ENCODE results near the gene DAPK2.

Gene DAPK2

GRCh38 chr15:63896336-63897115 is 149.8 kb downstream of the DAPK2 start:
- no peak overlapping the region for H3K4me3 ChIP-seq (replicated peaks; ENCODE audit: low read depth, low read length)
- DNase-seq (ENCODE audit: low read depth), result peak; percentile 50
- TF ChIP-seq CTCF (IDR thresholded peaks at IDR 0.05; ENCODE audit: low read length, missing control alignments), result no peak

GRCh38 chr15:63895787-63896218 is 150.5 kb downstream of the DAPK2 start:
- DNase-seq (ENCODE audit: low read depth), result no peak
- no peak for TF ChIP-seq CTCF (IDR thresholded peaks at IDR 0.05; ENCODE audit: low read length, missing control alignments)
- H3K4me3 ChIP-seq (replicated peaks; ENCODE audit: low read depth, low read length), result no peak overlapping the region

- no peak for DNase-seq (ENCODE audit: low read depth)
- TF ChIP-seq CTCF (IDR thresholded peaks at IDR 0.05; ENCODE audit: low read length, missing control alignments), result no peak
- no peak overlapping the region for H3K4me3 ChIP-seq (replicated peaks; ENCODE audit: low read depth, low read length)
These were observed 151.1 kb downstream of the DAPK2 start for GRCh38 chr15:63895194-63895593.

- no peak for TF ChIP-seq CTCF (IDR thresholded peaks at IDR 0.05; ENCODE audit: low read length, missing control alignments)
- no peak overlapping the region for H3K4me3 ChIP-seq (replicated peaks; ENCODE audit: low read depth, low read length)
- no peak for DNase-seq (ENCODE audit: low read depth)
These were observed 151.7 kb downstream of the DAPK2 start for GRCh38 chr15:63894662-63894949.

- H3K4me3 ChIP-seq (replicated peaks; ENCODE audit: low read depth, low read length), result no peak overlapping the region
- DNase-seq (ENCODE audit: low read depth), result no peak
- no peak for TF ChIP-seq CTCF (IDR thresholded peaks at IDR 0.05; ENCODE audit: low read length, missing control alignments)
These were observed 152.2 kb downstream of the DAPK2 start for GRCh38 chr15:63893866-63894661.

- TF ChIP-seq CTCF (IDR thresholded peaks at IDR 0.05; ENCODE audit: low read length, missing control alignments), result no peak
- no peak overlapping the region for H3K4me3 ChIP-seq (replicated peaks; ENCODE audit: low read depth, low read length)
- DNase-seq (ENCODE audit: low read depth), result no peak
These were observed 153.4 kb downstream of the DAPK2 start for GRCh38 chr15:63892794-63893441.
